ENCODE measurements around the gene PLEKHH1. TPM values are rescaled to one million over a fixed set of nuclear protein-coding genes. Genes with fewer than 3 reads are reported as not detected.

Gene PLEKHH1
- total RNA-seq, 4 donors from 2014 or later = 1.3 to 9.0 (median 4.9) TPM

DNA sequence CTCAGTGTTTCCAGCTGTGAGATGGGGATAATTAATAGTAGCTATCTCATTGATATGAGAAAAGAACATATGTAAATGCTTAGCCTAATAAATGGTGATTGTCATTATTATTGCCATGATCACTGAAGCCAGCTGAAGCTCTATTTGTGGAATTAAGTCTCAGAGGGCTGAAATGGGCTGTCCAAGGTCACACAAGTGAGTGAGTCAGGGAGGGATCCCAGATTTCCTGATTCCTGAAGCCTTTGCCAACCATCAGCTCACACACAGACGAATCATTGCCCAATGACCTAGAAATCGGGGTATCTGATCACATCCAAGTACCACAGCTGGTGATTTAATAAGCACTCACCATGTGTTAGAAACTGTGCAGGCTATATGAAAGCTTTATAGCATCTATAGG lies 23.0 kb upstream of the PLEKHH1 start:
- TF ChIP-seq, protein P1, sequence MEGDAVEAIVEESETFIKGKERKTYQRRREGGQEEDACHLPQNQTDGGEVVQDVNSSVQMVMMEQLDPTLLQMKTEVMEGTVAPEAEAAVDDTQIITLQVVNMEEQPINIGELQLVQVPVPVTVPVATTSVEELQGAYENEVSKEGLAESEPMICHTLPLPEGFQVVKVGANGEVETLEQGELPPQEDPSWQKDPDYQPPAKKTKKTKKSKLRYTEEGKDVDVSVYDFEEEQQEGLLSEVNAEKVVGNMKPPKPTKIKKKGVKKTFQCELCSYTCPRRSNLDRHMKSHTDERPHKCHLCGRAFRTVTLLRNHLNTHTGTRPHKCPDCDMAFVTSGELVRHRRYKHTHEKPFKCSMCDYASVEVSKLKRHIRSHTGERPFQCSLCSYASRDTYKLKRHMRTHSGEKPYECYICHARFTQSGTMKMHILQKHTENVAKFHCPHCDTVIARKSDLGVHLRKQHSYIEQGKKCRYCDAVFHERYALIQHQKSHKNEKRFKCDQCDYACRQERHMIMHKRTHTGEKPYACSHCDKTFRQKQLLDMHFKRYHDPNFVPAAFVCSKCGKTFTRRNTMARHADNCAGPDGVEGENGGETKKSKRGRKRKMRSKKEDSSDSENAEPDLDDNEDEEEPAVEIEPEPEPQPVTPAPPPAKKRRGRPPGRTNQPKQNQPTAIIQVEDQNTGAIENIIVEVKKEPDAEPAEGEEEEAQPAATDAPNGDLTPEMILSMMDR (IDR thresholded peaks at IDR 0.05; ENCODE audit: low read depth) = no peak

DNA sequence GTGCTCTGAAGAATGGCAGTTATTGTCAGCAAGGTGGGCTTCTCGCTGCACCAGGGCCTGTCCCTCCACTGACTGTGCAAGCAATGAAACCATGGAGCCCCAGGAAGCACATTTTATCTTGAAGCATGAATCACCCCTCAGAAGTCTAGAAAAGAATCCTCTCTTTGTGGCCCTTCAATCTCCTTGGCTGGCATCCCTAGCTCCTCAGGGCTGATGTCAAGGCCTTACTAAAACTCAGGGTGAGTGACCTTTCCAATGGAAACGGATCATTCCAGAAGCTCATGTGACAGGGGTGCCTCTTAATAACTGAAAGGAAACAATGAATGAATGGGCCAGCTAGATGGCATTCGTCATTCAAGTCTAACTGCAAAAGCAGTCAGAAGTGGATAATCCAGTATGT lies 22.3 kb upstream of the PLEKHH1 start:
- TF ChIP-seq, protein P1 (IDR thresholded peaks at IDR 0.05; ENCODE audit: low read depth) = no peak

DNA sequence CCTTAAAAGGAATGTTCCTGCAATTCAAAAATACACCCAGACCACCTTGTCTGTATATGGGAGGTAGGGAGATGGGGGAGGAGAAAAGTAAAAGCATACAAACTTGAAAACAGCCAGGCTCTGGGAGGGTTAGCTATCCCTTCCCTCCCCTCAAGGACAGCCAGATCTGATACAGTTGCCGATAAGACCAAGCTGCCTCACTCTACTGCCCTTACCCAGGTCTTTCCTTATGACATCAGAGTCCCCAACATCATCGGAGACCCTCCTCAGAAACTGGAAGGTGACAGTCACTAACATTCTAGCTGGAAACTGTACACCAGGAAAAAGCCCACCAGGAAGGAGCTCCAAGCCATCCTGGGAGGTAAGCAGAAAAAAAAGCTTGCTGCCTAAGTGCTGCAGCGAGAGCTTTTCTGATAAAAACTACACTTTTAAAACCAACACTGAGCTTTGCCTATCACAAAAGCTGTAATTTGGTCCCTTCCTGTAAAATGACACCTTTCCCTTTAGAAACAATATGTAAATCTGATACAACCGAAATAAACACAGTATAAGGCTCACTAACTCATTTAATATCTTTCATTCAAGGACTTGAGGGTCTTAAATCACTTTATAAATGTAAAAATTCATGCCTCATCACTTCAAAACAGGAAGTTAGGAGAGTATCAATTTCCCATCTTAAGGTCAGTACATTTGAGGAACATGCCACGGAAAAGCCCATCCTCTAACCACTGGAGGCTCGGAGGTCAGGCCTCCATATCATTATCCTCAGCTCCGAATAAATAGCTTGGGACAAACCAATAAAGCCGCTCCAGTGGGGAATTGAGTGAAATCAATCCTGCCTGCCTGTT lies 20.4 kb upstream of the PLEKHH1 start:
- TF ChIP-seq, protein P1 (IDR thresholded peaks at IDR 0.05; ENCODE audit: low read depth) = no peak

DNA sequence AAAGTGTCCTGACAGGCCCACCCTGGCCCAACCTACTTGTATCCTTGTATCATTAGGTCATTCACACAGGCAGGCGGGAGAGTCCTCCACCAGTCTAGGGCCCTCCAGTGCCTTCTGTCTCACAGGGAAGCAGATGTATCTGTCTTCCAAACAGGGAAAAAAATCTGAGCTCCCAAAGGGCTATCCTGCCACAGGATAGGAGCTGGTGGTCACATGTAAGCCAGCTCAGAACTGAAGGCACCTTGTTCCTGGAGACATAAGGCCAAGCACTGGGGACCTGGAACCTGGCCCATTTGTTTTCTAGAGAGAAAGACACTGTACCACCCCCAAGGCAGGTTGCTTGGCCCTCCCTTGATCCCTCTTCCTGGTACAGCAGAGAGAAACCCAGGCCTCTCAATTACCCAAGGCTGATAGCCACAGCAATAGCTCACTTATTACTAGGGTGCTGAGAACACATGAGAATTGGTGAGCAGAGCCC lies 19.4 kb upstream of the PLEKHH1 start:
- TF ChIP-seq, protein P1 (IDR thresholded peaks at IDR 0.05; ENCODE audit: low read depth) = no peak

DNA sequence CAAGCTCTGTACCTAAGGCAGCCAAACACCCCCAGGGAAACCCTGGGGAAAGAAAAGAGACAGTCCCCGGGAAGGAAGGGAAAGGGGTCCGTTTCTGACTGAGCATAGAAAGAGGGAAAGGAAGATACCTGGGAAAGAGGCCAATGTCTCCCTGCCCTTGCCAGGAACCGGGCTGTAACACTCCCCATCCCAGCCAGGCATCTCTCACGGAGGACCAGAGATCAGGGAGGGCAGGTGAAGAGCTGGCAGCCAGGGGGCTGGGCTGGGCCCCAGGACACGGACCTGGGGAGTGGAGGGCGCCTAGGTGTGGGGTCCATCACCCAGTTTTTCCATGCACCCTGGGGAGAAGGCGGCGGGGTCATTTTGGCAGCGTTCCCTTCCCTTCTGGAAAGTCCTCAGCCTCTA lies 18.9 kb upstream of the PLEKHH1 start:
- TF ChIP-seq, protein P1 (IDR thresholded peaks at IDR 0.05; ENCODE audit: low read depth) = no peak

DNA sequence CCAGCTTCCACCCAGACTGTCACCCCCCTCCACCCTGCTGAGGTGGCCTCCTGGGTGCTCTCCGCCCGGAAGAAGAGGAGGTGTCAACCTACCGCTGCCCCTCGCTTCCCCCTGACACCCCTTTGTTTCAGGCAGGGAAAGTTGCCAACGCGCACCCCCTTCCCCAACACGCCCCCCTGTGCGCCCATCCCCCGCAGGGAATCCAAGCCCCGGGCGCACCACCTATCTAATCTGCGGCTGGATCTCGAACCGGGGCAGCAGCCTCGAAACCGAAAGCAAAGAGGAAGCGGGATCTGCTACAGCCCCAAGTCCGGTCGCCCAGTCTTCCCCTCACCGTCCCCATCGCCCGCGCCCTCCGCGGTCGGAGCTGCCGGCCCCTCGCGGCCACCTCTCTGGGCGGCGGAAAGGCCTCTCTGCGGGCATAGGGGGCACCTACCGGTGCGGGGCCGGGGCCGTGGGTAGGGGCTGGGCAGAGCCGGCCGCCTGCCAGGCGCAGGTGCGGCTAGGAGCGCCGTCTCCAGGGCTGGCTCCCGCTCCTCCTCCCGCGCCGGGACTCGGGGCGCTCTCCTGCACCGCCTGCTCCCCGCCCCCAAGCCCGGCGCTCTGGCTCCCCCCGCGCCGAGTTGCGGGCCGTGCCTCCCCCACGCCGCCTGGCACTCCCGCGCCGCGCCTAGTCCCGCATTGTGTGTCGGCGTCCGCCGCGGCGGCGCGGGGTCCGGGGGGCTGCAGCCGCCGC lies 18.3 kb upstream of the PLEKHH1 start:
- TF ChIP-seq, protein P1 (IDR thresholded peaks at IDR 0.05; ENCODE audit: low read depth) = no peak

Measured in subcutaneous adipose tissue (tissue), 4 donors.